HG03025 (cell line): Measurements from ENCODE around the gene MBP.

ENCODE experiments used
- ATAC-seq: cut with Tn5 transposase; IDR thresholded peaks from one replicate; pipeline ENCODE4 v1.9.1; 2021; ENCODE audit warnings: mild to moderate bottlenecking, moderate library complexity; ENCODE audit not compliant: unreplicated experiment, low FRiP score

MBP gene

GRCh38 chr18:77054606-77055428, 77.8 kb downstream of the MBP start:
- peak; percentile 83 for ATAC-seq

DNA sequence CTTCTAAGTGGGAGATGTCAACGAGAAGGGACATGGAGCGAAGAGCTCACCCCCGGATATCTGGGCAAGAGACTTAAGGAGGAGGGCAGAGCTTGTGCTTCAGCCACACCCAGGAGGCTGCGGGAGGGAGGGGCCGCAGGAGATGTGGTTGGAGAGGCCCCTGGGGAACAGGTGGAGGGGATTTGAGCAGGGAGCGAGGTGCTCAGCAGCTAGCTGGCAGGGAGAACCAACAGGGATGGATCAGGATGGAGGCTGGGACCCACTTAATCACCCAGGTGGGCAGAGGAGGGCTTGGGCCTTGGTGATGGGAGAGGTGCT, 78.3 kb downstream of the MBP start:
- peak; percentile 9 for ATAC-seq

GRCh38 chr18:77053616-77054287, 78.8 kb downstream of the MBP start:
- ATAC-seq, result no peak

- no peak for ATAC-seq
These were observed 79.6 kb downstream of the MBP start for GRCh38 chr18:77052983-77053309.

DNA sequence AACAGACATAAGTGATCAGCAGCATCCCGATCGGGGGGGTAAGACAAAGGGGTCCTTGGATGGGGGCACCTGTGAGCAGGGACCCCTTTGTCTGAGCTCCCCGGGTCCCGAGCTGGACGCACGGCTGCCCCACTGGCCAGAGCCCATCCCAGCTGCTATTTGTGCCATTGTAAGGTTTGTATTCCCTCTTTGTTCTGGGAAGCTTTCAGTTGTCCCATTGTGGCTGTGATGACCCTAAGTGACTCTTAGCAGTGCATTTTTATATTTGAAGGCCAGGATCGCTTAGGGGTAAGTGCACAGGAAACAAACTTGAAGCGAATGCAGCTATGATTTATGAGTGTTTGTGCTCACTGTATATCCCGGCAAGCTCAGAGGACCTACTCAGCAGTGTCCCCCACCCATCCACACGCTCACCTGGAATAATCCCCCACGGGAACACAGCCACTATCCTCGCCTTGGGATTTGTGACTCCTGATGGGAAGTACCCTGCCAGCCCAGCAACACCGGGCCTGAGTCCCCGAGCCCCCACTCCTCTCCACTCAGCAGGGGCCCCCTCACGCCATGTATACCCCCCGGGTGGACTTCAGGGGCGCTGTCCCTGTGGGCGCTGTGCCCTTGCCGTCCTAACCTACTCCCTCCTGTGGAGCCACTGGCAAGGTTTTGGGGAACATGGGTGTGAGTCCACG, 80.1 kb downstream of the MBP start:
- no peak for ATAC-seq

- ATAC-seq, result no peak
These were observed 80.8 kb downstream of the MBP start for GRCh38 chr18:77051581-77052296.

GRCh38 chr18:77049938-77050337, 82.6 kb downstream of the MBP start:
- no peak for ATAC-seq

DNA sequence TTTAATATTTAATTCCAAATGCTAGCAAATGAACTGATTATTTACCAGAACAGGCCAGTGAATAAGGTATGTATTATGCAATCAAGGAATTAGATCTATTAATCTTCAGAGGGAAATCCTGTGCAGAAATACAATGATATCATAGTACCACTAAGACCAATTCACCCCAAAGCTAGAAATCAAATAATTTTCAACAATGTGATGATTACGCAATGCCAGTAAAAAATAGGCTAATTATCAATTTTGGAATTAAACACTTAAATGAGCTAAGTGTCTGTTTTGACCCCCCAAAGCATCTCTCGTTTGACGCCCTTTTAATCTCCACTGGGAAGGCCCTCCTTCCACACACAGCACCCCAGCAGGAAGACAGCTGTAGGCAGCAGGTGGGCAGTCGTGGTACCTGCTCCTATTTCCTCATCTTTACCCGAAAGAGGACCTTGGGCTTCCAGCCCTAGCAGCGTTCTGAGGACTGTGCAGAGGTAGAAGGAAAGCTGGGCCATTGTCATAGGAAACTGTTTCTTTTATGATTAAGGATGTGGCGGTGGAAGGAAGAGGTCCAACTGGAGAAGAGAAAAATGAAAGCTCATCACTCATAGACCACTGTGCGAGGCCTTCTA, 84.7 kb downstream of the MBP start:
- ATAC-seq, result no peak

DNA sequence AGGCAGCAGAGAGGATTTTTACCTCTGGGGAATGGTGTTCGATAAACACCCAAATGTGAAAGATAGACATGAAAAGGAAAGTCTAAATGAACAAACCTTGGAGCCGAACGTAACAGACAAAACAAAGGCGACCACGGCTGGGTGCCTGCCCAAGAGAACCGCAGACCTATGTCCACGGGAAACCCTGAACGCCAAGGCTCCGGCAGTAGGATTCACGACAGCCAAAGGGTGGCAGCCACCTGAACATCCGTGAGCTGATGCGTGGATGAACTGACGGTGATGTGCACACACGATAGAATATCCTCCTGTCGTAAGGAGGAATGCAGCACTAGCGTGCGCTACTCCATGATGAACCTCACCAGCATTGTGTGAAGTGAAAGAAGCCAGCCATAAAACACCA, 85.6 kb downstream of the MBP start:
- ATAC-seq, result no peak

- ATAC-seq, result no peak
These were observed 86.2 kb downstream of the MBP start for GRCh38 chr18:77046409-77046808.

DNA sequence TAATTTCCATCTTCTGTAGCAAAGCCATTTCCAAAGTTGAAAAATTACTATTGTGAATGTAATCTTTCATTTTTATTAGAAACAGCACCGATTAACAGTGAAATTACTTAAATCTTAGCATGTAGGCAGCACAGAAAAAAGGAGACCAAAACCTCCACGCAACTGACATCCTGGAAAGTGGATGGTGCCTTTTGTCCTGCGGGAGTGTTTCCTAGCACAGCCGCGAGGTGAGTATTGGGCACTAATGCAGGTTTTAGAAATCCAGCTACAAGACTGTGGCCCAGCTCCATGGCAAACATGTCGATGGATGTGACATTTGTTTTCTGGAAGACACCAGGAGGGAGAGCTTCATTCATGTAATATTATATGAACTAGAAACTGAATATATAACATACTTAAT, 86.9 kb downstream of the MBP start:
- no peak for ATAC-seq

DNA sequence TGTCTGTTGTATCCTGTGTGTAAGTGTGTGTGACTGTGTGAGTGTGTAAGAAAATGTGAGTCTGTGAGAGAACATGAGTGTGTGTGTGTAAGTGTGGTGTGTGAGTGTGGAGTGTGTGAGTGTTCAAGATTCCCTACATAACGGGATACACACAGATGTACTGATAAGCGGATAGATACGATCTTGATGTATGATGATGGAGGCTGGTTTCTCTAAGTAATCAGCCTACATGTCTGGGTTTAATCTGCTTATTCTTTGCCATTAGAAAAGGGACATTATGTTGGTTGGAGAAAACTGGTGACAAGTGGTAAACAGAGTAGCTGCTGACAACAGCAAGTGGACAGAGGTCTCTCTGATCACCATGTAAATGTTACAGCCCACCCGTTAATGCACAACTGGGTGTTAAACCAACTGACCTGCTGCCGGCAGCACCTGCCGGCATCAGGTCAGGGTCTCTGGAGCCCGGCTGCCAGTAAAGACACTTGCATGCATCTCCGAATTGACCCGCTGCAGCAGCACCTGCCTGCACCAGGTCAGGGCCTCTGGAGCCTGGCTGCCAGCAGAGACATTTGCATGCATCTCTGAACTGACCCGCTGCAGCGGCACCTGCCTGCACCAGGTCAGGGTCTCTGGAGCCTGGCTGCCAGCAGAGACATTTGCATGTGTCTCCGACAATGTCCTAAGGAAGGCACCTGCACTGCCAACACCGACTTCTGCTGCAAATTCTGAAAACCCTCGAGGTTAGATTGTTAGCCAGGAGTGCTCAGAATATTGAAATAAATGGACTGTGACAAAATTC, 87.5 kb downstream of the MBP start:
- ATAC-seq, result peak; percentile 59

DNA sequence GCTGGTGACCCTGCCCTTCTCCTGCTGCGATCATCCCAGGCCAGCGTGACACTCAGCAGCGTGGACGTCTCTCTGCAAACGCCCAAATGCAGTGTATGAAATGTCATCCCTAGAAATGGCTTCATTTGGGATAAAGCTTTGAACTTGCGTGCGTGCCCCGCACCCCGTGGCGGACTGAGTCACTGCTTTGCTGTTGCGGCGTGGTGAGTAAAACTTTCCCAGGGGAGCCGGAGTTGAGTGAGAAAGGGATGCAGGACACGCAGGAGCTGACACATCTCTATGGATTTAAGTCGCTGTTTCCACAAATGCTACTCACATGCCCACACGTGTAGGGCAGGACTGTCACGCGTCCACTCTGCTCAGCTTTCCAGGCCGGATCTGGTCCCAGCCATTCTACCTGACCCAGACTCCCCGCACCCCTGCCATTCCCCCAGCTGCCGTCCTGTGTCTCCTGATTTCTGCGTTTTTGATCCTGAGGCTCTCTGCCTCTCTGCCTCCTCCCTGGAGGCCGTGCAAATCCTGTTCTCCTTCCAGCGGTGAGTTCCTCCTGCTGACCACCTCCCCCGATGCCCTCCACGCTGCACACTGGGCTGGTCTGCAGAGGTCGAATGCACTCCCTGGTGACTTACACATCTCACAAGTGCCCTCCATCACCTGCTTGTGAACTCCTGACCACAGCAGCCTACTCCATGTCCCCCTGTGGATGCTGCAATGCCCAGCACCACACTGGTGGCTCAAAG, 88.9 kb downstream of the MBP start:
- ATAC-seq, result no peak

DNA sequence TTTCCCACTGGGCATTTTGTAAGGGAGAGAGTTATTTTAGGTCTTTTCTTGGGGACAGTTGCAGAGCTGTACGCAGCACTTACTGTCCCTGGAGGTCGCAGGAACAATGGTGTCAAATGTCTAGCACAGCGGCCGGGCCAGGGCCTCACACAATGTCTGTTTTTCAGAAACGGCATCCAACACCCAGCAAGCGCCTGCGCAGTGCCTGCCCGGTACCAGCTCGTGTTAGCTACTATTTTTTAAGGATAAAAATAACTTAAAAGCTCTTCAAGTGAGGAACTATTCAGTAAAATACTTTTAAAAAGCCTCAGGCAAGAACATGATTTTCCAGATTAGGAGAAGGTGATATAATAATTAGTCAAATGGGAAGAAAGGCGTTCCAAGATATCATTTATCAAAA, 90.0 kb downstream of the MBP start:
- ATAC-seq, result no peak

DNA sequence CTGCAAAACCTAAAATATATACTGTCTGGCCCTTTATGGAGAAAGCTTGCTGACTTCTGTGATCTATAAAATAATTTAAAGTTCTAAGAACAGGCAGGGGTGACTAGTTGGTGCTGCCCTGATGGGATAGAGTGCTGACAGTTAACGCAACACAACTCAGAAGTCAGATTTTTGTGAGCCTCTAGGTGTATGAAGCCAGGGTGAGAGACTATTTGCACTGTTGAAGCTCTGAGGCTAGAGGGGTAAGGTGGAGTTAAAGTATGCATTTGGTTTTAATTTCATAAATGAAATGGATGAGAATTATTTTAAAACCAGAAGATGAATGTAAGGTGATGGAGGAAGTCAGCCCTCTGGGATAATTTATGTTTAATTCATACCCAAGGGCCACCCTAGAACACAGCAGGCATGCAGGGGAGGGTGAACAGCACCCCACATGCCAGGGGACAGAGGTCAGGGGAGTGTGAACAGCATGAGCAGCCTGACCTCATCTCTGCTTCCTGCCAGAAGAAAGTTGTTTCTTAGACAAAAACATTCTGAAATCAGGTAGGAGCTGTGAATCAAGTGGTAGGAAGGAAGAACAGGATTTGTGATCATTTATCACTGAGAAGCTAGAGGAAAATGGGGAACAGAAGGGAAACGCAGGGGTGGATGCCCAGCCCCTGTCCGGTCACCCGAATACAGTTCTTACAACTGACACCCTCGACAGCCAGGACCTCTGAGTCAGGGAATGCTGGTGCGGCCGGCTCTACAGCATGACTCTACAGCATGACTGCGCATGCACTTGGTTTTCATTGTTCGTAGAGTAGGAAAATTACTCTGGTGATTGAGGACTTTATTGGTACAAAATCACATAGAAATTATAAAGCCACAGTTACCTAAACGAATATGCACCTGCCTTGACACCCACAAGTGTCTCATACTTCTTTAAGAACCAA, 93.1 kb downstream of the MBP start:
- no peak for ATAC-seq

- ATAC-seq, result no peak
These were observed 94.3 kb downstream of the MBP start for GRCh38 chr18:77038182-77038858.

GRCh38 chr18:77037567-77037966, 95.0 kb downstream of the MBP start:
- no peak for ATAC-seq
